NCI-H1436 (cell line): ENCODE data around the gene IRX5.

Source experiments
- DNase-seq: peaks from one replicate; lab custom pipeline; 2025; lab: John Stamatoyannopoulos, UW

The IRX5 gene

GRCh38 chr16:54952195-54952594, 21.5 kb downstream of the IRX5 start:
- no peak for DNase-seq

- DNase-seq = no peak
Measured at GRCh38 chr16:54953461-54953860, 22.8 kb downstream of the IRX5 start.

- no peak for DNase-seq
Measured at GRCh38 chr16:54954220-54954619, 23.6 kb downstream of the IRX5 start.

- no peak for DNase-seq
Measured at GRCh38 chr16:54955757-54956156, 25.1 kb downstream of the IRX5 start.

- peak; percentile 53 for DNase-seq
Measured at GRCh38 chr16:54957403-54958166, 26.9 kb downstream of the IRX5 start.

GRCh38 chr16:54962045-54962444, 31.4 kb downstream of the IRX5 start:
- DNase-seq = no peak

GRCh38 chr16:54964239-54964638, 33.6 kb downstream of the IRX5 start:
- DNase-seq = no peak

GRCh38 chr16:54965464-54965863, 34.8 kb downstream of the IRX5 start:
- no peak for DNase-seq

GRCh38 chr16:54968011-54968410, 37.3 kb downstream of the IRX5 start:
- DNase-seq = no peak

- DNase-seq = no peak
Measured at GRCh38 chr16:54968784-54969183, 38.1 kb downstream of the IRX5 start.

GRCh38 chr16:54970016-54970415, 39.4 kb downstream of the IRX5 start:
- no peak for DNase-seq

- no peak for DNase-seq
Measured at GRCh38 chr16:54974367-54974766, 43.7 kb downstream of the IRX5 start.

- DNase-seq = no peak
Measured at GRCh38 chr16:54976651-54977200, 46.1 kb downstream of the IRX5 start.

GRCh38 chr16:54977211-54977610, 46.5 kb downstream of the IRX5 start:
- DNase-seq = no peak

- no peak for DNase-seq
Measured at GRCh38 chr16:54980821-54981220, 50.2 kb downstream of the IRX5 start.
